Spinal cord (tissue), 10 donors: ENCODE results near the gene CEP126. TPM values are rescaled to one million over a fixed set of nuclear protein-coding genes. Genes with fewer than 3 reads are reported as not detected.
"Not testable (repeated sequence)": the region's sequence is repeated elsewhere in the genome, so short reads cannot be mapped to it uniquely, and the experiment has no call there.

Source experiments
- DNase-seq, 6 donors: peaks; one replicate each; pipeline versions ENCODE4 v3.0.0 to v3.0.0-alpha.2; 2013 to 2015; ENCODE audit warnings: low spot score in 6 of 6, low read depth in 4 of 6
- H3K27ac ChIP-seq: one replicate; pipeline ENCODE4 v1.5.1; 2013; ENCODE audit warnings: low read depth, low read length, control low read depth
- H3K27me3 ChIP-seq: one replicate; pipeline ENCODE4 v1.6.1; 2013; ENCODE audit warnings: low read length; ENCODE audit not compliant: control insufficient read depth, insufficient read depth
- H3K36me3 ChIP-seq: one replicate; pipeline ENCODE4 v1.6.1; 2013; ENCODE audit warnings: low read length; ENCODE audit not compliant: control insufficient read depth, insufficient read depth
- H3K4me1 ChIP-seq: one replicate; pipeline ENCODE4 v1.6.1; 2013; ENCODE audit warnings: low read length; ENCODE audit not compliant: control insufficient read depth, insufficient read depth
- H3K4me3 ChIP-seq: one replicate; pipeline ENCODE4 v1.5.1; 2013; ENCODE audit warnings: low read depth, low read length, control low read depth
- H3K9me3 ChIP-seq: one replicate; pipeline ENCODE4 v1.6.1; 2013; ENCODE audit warnings: low read length; ENCODE audit not compliant: control insufficient read depth, insufficient read depth
- WGBS: methylation state at CpG from one replicate; pipeline ENCODE4 v1.1.5; 2013; ENCODE audit warnings: missing lambda C conversion rate; ENCODE audit not compliant: insufficient coverage; 5-methylcytosine and 5-hydroxymethylcytosine counted together
- polyA plus RNA-seq, 2 donors: library from polyadenylated mRNA; unstranded; fragments of 120-200 nt; gene quantifications; one replicate each; pipeline ENCODE4 v1.2.1, GENCODE V29; 2013; ENCODE audit not compliant: insufficient read length in 2 of 2
- total RNA-seq, 2 donors: library from RNA; depleted of rRNA in 1 of 2; stranded (reverse); fragments of 120-200 nt in 1 of 2; fragments of >200 nt in 1 of 2; gene quantifications; one replicate each; pipeline versions ENCODE4 v1.2.3 to v1.2.4, GENCODE V29; 2013 to 2014
- donor health status: healthy.

Gene CEP126
- total and polyA plus RNA-seq, 4 donors, result 10.1 to 19.1 (median 16.3) TPM

DNA sequence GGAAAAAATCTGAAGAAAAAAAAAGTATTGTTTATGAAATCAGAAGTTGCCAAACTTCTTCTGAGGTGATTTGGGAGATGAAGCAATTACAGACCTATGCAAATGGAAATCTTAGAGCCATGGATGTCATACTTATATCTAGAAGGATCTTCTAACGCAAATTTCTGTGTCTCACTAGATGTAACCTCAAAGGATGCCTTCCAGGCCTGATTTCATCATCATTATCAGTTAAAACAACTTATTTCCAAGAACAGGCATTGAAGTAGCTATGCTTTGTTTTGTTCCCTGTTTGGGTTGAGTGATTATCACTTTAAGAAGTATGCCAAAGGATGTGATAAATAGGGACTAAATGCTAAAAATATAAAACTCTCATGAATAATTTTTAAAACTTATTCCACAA is 45.4 kb downstream of the CEP126 start:
- DNase-seq, result no peak
- H3K4me3 ChIP-seq, result no peak overlapping the region
- H3K4me1 ChIP-seq, result no peaks in the 10 kb centered on the region
- no CpG with 5 or more reads among the region's 1 CpG for WGBS
- peaks cover 2% of the 10 kb centered on the region for H3K36me3 ChIP-seq
- H3K27me3 ChIP-seq, result no peaks in the 10 kb centered on the region
- H3K9me3 ChIP-seq, result no peaks in the 10 kb centered on the region
- H3K27ac ChIP-seq, result no peak overlapping the region

DNA sequence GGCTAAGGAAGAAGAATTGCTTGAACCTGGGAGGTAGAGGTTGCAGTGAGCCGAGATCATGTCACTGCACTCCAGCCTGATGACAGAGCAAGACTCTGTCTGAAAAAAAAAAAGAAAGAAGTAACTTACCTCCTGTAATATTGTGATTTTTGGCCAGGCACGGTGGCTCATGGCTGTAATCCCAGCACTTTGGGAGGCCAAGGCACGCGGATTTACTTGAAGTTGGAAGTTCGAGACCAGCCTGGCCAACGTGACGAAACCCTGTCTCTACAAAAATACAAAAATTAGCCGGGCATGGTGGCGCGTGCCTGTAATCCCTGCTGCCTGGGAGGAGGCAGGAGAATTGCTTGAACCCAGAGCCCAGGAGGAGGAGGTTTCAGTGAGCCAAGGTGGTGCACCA is 49.4 kb downstream of the CEP126 start:
- H3K9me3 ChIP-seq, H3K4me3 ChIP-seq, DNase-seq, H3K27ac ChIP-seq, H3K36me3 ChIP-seq, H3K27me3 ChIP-seq, H3K4me1 ChIP-seq: not testable (repeated sequence)
- 94% methylated on average over 7 of the region's 10 CpGs for WGBS

DNA sequence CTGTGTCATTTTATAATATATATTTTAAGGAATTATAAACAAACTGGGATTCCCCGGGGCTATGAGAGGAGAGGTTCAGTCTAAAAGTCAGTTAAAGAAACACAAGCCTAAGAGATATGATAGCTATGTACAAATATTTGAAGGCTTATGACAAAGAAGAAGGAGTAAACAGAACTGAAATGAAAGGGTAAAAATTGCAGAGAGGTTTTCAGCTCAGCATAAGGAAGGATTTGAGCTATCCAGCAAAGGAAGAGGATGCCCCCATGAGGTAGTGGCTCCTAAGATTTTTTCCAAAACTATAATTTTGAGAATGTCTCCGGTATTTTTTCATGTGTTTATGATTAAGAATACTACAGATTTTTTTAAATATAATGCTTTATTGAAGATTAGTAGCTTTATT is 59.4 kb downstream of the CEP126 start:
- no peaks in the 10 kb centered on the region for H3K27me3 ChIP-seq
- peak in 1 of 6 donors; percentile 8 for DNase-seq
- no peaks in the 10 kb centered on the region for H3K36me3 ChIP-seq
- no CpG with 5 or more reads among the region's 2 CpGs for WGBS
- H3K9me3 ChIP-seq, result no peaks in the 10 kb centered on the region
- no peak overlapping the region for H3K4me3 ChIP-seq
- no peaks in the 10 kb centered on the region for H3K4me1 ChIP-seq
- H3K27ac ChIP-seq, result no peak overlapping the region

DNA sequence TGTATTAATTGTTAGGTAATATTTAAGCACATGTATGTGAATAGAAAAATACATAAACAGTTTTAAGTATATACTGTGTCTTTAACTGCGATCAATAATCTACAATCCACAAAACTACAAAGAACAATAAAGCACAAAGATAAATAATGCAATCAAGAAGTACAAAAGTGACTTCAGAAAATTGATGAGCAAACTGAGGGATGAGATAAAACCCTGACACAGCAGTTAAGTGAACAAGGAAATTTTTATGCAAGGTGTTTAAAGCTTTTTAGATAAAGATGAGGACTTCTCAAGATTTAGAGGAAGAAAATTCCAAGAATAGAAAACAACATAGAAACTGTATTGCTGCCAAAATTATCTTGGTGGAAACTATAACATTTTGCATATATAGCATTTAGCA is 60.0 kb downstream of the CEP126 start:
- no CpG with 5 or more reads among the region's 1 CpG for WGBS
- DNase-seq, result no peak
- Histone ChIP-seq H3K27me3 (no peaks in the 10 kb centered on the region), H3K4me3 (no peak overlapping the region), H3K9me3 (no peaks in the 10 kb centered on the region), H3K36me3 (no peaks in the 10 kb centered on the region), H3K4me1 (no peaks in the 10 kb centered on the region), H3K27ac (no peak overlapping the region)

- H3K36me3 ChIP-seq, result no peaks in the 10 kb centered on the region
- H3K9me3 ChIP-seq, result no peaks in the 10 kb centered on the region
- no peak overlapping the region for H3K27ac ChIP-seq
- no peak for DNase-seq
- H3K4me3 ChIP-seq, result no peak overlapping the region
- H3K27me3 ChIP-seq, result no peaks in the 10 kb centered on the region
- no CpG with 5 or more reads among the region's 2 CpGs for WGBS
- no peaks in the 10 kb centered on the region for H3K4me1 ChIP-seq
Observed at GRCh38 chr11:101975734-101976133, 60.9 kb downstream of the CEP126 start.

DNA sequence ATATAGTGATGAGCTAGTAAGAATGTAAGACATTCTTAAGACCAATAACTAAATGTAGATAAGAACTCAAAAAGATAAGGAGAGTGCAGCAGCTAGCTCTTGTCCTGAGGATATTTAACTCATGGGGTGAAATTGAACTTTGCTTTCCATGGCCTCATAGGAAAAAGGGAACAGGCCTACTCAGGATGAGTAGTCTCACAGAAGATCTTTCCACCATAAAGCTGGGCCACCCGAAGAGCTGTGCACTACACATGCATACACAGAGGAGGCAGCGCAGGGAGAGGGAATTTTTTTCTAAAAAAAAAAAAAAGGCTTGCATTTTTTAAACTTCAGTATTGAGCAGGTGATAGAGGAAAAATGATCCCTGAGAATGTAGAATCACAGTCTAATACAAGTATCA is 72.6 kb downstream of the CEP126 start:
- Histone ChIP-seq H3K27ac (no peak overlapping the region), H3K4me3 (no peak overlapping the region), H3K36me3 (no peaks in the 10 kb centered on the region), H3K27me3 (no peaks in the 10 kb centered on the region), H3K4me1 (no peaks in the 10 kb centered on the region), H3K9me3 (no peaks in the 10 kb centered on the region)
- no peak for DNase-seq
- no CpG with 5 or more reads among the region's 2 CpGs for WGBS

DNA sequence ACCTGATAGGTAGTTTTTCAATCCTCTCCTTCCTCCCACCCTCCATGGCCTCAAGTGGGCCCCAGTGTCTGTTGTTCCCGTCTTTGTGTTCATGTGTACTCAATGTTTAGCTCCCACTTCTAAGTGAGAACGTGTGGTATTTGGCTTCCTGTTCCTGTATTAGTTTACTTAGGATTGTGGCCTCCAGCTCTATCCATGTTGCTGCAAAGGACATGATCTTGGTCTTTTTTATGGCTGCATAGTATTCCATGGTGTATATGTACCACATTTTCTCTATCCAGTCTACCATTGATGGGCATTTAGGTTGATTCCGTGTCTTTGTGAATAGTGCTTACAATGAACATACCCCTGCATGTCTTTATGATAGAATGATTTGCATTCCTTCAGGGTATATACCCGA is 78.4 kb downstream of the CEP126 start:
- Histone ChIP-seq H3K27me3 (no peaks in the 10 kb centered on the region), H3K36me3 (no peaks in the 10 kb centered on the region), H3K4me3 (no peak overlapping the region), H3K4me1 (no peaks in the 10 kb centered on the region), H3K9me3 (no peaks in the 10 kb centered on the region), H3K27ac (no peak overlapping the region)
- no CpG with 5 or more reads among the region's 4 CpGs for WGBS
- DNase-seq, result no peak

GRCh38 chr11:101994052-101994469 is 79.3 kb downstream of the CEP126 start:
- H3K36me3 ChIP-seq, H3K9me3 ChIP-seq, H3K4me3 ChIP-seq, H3K27me3 ChIP-seq, H3K4me1 ChIP-seq, H3K27ac ChIP-seq, DNase-seq: not testable (repeated sequence)
- WGBS, result 100% methylated on average over 2 of the region's 2 CpGs

DNA sequence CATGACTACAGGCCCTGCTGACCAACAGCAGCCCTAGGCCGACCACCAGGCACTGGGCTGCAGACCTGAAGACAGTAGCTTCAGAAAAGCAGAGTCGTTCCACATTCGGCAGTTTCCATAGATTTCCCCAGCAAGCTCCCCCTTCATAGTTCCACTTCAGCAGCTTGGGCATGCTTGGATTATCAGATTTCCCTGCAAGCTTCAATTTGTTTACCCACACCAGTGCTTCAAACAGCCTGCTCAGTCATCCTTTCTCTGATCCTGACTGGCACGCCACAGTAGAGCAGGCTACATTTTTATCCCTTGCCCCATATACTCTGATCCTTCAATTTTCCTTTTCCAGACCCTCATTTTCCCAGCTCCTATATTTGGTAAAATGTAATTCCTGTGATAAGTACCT is 81.3 kb downstream of the CEP126 start:
- Histone ChIP-seq H3K27me3 (no peaks in the 10 kb centered on the region), H3K36me3 (no peaks in the 10 kb centered on the region), H3K9me3 (no peaks in the 10 kb centered on the region), H3K4me3 (no peak overlapping the region), H3K4me1 (no peaks in the 10 kb centered on the region), H3K27ac (no peak overlapping the region)
- WGBS, result 79% methylated on average over 3 of the region's 4 CpGs
- peak in 1 of 6 donors; percentile 69 for DNase-seq

GRCh38 chr11:102001657-102002338 is 87.0 kb downstream of the CEP126 start:
- 70% methylated on average over 1 of the region's 3 CpGs for WGBS
- DNase-seq, result no peak
- H3K9me3 ChIP-seq, result no peaks in the 10 kb centered on the region
- no peak overlapping the region for H3K27ac ChIP-seq
- H3K27me3 ChIP-seq, result no peaks in the 10 kb centered on the region
- no peaks in the 10 kb centered on the region for H3K36me3 ChIP-seq
- no peaks in the 10 kb centered on the region for H3K4me1 ChIP-seq
- H3K4me3 ChIP-seq, result no peak overlapping the region
